ENCODE measurements around the gene SLC38A10. TPM values are rescaled to one million over a fixed set of nuclear protein-coding genes. Genes with fewer than 3 reads are reported as not detected.

Gene SLC38A10
- total RNA-seq, 1 donor from 2014 or later: 35.5 TPM

- TF ChIP-seq, protein P1, sequence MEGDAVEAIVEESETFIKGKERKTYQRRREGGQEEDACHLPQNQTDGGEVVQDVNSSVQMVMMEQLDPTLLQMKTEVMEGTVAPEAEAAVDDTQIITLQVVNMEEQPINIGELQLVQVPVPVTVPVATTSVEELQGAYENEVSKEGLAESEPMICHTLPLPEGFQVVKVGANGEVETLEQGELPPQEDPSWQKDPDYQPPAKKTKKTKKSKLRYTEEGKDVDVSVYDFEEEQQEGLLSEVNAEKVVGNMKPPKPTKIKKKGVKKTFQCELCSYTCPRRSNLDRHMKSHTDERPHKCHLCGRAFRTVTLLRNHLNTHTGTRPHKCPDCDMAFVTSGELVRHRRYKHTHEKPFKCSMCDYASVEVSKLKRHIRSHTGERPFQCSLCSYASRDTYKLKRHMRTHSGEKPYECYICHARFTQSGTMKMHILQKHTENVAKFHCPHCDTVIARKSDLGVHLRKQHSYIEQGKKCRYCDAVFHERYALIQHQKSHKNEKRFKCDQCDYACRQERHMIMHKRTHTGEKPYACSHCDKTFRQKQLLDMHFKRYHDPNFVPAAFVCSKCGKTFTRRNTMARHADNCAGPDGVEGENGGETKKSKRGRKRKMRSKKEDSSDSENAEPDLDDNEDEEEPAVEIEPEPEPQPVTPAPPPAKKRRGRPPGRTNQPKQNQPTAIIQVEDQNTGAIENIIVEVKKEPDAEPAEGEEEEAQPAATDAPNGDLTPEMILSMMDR (IDR thresholded peaks at IDR 0.05; ENCODE audit: insufficient read depth, low read length, severe bottlenecking): no peak
- DNase-seq (ENCODE audit: low read depth): no peak
- peaks cover 37% of the 10 kb centered on the region for H3K36me3 ChIP-seq (ENCODE audit: control insufficient read depth, insufficient read depth, low read length)
- no peak for FAIRE-seq
- no peak overlapping the region for H3K4me3 ChIP-seq (ENCODE audit: low read depth, low read length)
- H3K27me3 ChIP-seq (ENCODE audit: control insufficient read depth, insufficient read depth, low read length): no peaks in the 10 kb centered on the region
Observed at GRCh38 chr17:81277421-81277820, 17.7 kb downstream of the SLC38A10 start.

- Histone ChIP-seq H3K27me3 (ENCODE audit: control insufficient read depth, insufficient read depth, low read length) (no peaks in the 10 kb centered on the region), H3K4me3 (ENCODE audit: low read depth, low read length) (no peak overlapping the region), H3K36me3 (ENCODE audit: control insufficient read depth, insufficient read depth, low read length) (peaks cover 33% of the 10 kb centered on the region)
- DNase-seq (ENCODE audit: low read depth): no peak
- no peak for FAIRE-seq
- TF ChIP-seq, protein P1 (IDR thresholded peaks at IDR 0.05; ENCODE audit: insufficient read depth, low read length, severe bottlenecking): no peak
Observed at GRCh38 chr17:81276781-81277180, 18.3 kb downstream of the SLC38A10 start.

DNA sequence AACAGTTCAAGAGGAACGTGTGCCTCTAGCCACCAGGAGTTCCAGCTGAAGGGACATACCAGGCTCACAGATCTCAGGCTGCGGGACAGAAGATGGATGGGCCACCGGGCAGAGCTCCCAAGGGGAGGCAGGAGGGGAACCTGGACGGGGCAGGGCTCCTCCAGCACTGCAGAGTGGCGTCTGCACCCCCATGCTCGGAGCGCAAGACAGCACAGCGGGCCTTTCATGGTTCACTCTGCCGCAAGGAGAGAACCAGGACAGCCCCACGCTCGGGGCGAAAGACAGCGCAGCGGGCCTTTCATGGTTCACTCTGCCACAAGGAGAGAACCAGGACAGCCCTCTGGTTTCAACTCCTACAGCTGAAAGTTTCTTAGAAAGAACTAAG lies 20.6 kb downstream of the SLC38A10 start:
- FAIRE-seq (no peak), DNase-seq (ENCODE audit: low read depth) (no peak)
- Histone ChIP-seq H3K4me3 (ENCODE audit: low read depth, low read length) (no peak overlapping the region), H3K36me3 (ENCODE audit: control insufficient read depth, insufficient read depth, low read length) (peaks cover 35% of the 10 kb centered on the region), H3K27me3 (ENCODE audit: control insufficient read depth, insufficient read depth, low read length) (no peaks in the 10 kb centered on the region)
- TF ChIP-seq, protein P1 (IDR thresholded peaks at IDR 0.05; ENCODE audit: insufficient read depth, low read length, severe bottlenecking): no peak

DNA sequence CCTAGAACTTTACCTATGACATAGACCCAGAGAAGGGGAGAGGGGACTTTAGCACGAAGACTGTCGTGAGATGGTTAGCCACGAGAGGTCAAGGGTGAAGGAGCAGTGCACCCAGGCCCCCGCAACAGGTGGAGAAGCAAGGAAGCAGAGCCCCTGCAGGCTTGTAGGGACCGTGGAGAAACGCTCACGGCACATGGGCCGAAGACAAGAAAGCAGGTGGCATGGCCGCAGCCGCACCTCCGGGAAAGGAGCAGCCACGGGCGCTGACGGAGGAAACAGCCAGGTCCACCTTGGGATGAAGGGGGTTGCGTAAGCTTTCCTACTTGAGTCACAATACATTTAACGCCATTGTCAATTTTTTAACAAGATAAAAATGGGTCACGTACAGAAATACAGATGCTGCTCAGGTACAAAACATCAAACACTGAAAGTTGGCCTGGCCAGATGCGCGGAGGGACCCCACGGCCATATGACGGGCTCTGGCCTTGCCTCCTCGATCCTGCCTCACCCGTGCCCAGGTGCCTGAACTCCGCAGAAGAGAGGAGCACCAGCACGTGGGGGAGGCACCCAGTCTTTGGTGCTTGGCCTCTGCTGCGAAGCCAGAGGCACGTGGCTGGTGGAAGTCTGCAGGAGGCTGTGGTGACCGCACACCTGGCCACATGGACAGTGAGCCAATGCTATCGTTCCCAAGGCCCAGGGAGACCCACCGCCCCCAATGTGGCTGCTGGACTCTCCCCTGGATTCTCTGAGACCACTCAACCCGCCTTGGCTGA lies 21.2 kb downstream of the SLC38A10 start:
- DNase-seq (ENCODE audit: low read depth) (no peak), FAIRE-seq (no peak)
- Histone ChIP-seq H3K36me3 (ENCODE audit: control insufficient read depth, insufficient read depth, low read length) (peaks cover 35% of the 10 kb centered on the region), H3K27me3 (ENCODE audit: control insufficient read depth, insufficient read depth, low read length) (no peaks in the 10 kb centered on the region), H3K4me3 (ENCODE audit: low read depth, low read length) (no peak overlapping the region)
- TF ChIP-seq, protein P1 (IDR thresholded peaks at IDR 0.05; ENCODE audit: insufficient read depth, low read length, severe bottlenecking): no peak

- DNase-seq (ENCODE audit: low read depth) (no peak), FAIRE-seq (no peak)
- Histone ChIP-seq H3K27me3 (ENCODE audit: control insufficient read depth, insufficient read depth, low read length) (no peaks in the 10 kb centered on the region), H3K36me3 (ENCODE audit: control insufficient read depth, insufficient read depth, low read length) (peaks cover 37% of the 10 kb centered on the region), H3K4me3 (ENCODE audit: low read depth, low read length) (no peak overlapping the region)
- TF ChIP-seq, protein P1 (IDR thresholded peaks at IDR 0.05; ENCODE audit: insufficient read depth, low read length, severe bottlenecking): no peak
Observed at GRCh38 chr17:81272616-81273015, 22.5 kb downstream of the SLC38A10 start.

DNA sequence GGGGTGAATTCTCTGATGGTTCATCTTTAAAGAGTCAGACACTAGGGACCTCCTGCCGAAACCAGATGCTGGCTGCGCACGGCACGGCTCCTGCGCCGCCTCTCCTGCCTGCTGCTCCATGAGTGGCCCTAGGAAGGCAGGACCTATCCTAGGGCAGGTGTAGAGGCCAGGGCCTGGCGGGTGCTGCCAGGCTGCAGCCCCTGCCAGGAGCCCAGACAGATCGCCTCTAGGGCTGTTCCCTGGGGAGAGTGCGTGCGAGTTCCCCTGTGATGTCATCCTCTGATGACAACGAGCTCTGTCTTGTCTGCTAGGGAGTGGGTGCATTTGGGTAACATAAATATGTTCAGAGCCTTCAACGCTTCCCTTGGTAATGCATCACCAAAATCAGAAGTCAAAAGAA lies 23.9 kb downstream of the SLC38A10 start:
- TF ChIP-seq, protein P1 (IDR thresholded peaks at IDR 0.05; ENCODE audit: insufficient read depth, low read length, severe bottlenecking): no peak
- peaks cover 31% of the 10 kb centered on the region for H3K36me3 ChIP-seq (ENCODE audit: control insufficient read depth, insufficient read depth, low read length)
- DNase-seq (ENCODE audit: low read depth) (no peak), FAIRE-seq (no peak)
- H3K4me3 ChIP-seq (ENCODE audit: low read depth, low read length): no peak overlapping the region
- no peaks in the 10 kb centered on the region for H3K27me3 ChIP-seq (ENCODE audit: control insufficient read depth, insufficient read depth, low read length)
